Lung (tissue), 16 donors: Measurements from ENCODE around the gene CXCL17. TPM values are rescaled to one million over a fixed set of nuclear protein-coding genes. Genes with fewer than 3 reads are reported as not detected.

ENCODE experiments used
- ATAC-seq: fragments of 200-7000 bp; cut with Tn5 transposase; one replicate; pipeline ENCODE4 v1.9.1; 2020; ENCODE audit warnings: moderate number of reproducible peaks; ENCODE audit not compliant: insufficient read depth, low FRiP score
- DNase-seq, 3 donors: peaks; one replicate each; pipeline ENCODE4 v3.0.0-alpha.2; 2013 to 2017
- H3K27ac ChIP-seq, 2 donors: one replicate each; pipeline ENCODE4 v1.5.1; 2013; ENCODE audit warnings: mild to moderate bottlenecking in 2 of 2, moderate library complexity in 2 of 2, control low read depth in 1 of 2, inconsistent platforms in 1 of 2, low read depth in 1 of 2, low read length in 1 of 2
- H3K27me3 ChIP-seq, 3 donors: one replicate each; pipeline ENCODE4 v1.5.1; 2013; ENCODE audit warnings: low read length in 2 of 3; ENCODE audit not compliant: control insufficient read depth in 3 of 3, insufficient read depth in 3 of 3
- H3K36me3 ChIP-seq, 4 donors: one replicate each; pipeline ENCODE4 v1.5.1; 2013; ENCODE audit warnings: low read length in 4 of 4, mild to moderate bottlenecking in 1 of 4, moderate library complexity in 1 of 4; ENCODE audit not compliant: control insufficient read depth in 4 of 4, insufficient read depth in 4 of 4
- H3K4me1 ChIP-seq, 5 donors: one replicate each; pipeline ENCODE4 v1.5.1; 2013; ENCODE audit warnings: low read length in 5 of 5, mild to moderate bottlenecking in 2 of 5, moderate library complexity in 1 of 5; ENCODE audit not compliant: control insufficient read depth in 5 of 5, insufficient read depth in 5 of 5
- H3K4me3 ChIP-seq: one replicate; pipeline ENCODE4 v1.5.1; 2013; ENCODE audit warnings: mild to moderate bottlenecking, control low read depth, moderate library complexity
- H3K9ac ChIP-seq, 2 donors: one replicate each; pipeline ENCODE4 v1.5.1; 2013; ENCODE audit warnings: low read length in 2 of 2, control low read depth in 1 of 2; ENCODE audit not compliant: insufficient read depth in 1 of 2
- H3K9me3 ChIP-seq, 4 donors: one replicate each; pipeline ENCODE4 v1.5.1; 2013; ENCODE audit warnings: low read length in 3 of 4, mild to moderate bottlenecking in 1 of 4, moderate library complexity in 1 of 4; ENCODE audit not compliant: control insufficient read depth in 4 of 4, insufficient read depth in 3 of 4
- WGBS, 2 donors: extraction: QIAGEN DNeasy Blood & Tissue Kit; methylation state at CpG; one replicate each; pipeline ENCODE4 v1.1.7; 2013; 5-methylcytosine and 5-hydroxymethylcytosine counted together
- long read RNA-seq, 5 donors: transcript quantifications; one replicate each; lab custom pipeline, GENCODE V29; 2026
- polyA plus RNA-seq, 2 donors: library from polyadenylated mRNA; stranded (reverse); fragments of 200-250 nt; gene quantifications; one replicate each; pipeline ENCODE4 v1.2.1, GENCODE V29; 2013
- total RNA-seq, 2 donors: library from RNA; depleted of rRNA in 1 of 2; stranded (reverse); fragments of >200 nt in 1 of 2; gene quantifications; one replicate each; pipeline ENCODE4 v1.2.1, GENCODE V29; 2014 to 2021
- TF ChIP-seq, protein P1 (sequence below): IDR thresholded peaks from 2 replicates; pipeline ENCODE4 v1.5.1; 2012; ENCODE audit warnings: mild to moderate bottlenecking; ENCODE audit errors: control extremely low read depth, extremely low read depth
- donor health status: control.
- donor health status: control.
- donor health status: Bipolar disorder and iron deficiency.
- donor health status: healthy.
- donor health status: DM: yes; HTN: yes; CAD: no.

CXCL17 gene
- total RNA-seq (100 to 1,000 TPM in 1 of 2 donors, 10 to 100 TPM in 1; 98.9 to 154 TPM), polyA plus RNA-seq (100 to 1,000 TPM; 289 to 688 TPM)
- long read RNA-seq, donor 1, transcript CXCL17-202 (4 exons, 1,172 nt): major isoform, 18 of 18 reads
- long read RNA-seq, donor 1, partial matches to known transcripts: 0 of 18 reads
- long read RNA-seq, donor 1, other reads (novel, unspliced or antisense): 0 of 18 reads
- long read RNA-seq, donor 2, transcript CXCL17-202 (4 exons, 1,172 nt): major isoform, 14 of 14 reads
- long read RNA-seq, donor 2, partial matches to known transcripts: 0 of 14 reads
- long read RNA-seq, donor 2, other reads (novel, unspliced or antisense): 0 of 14 reads
- long read RNA-seq, donor 3, transcript CXCL17-202 (4 exons, 1,172 nt): major isoform, 17 of 17 reads
- long read RNA-seq, donor 3, partial matches to known transcripts: 0 of 17 reads
- long read RNA-seq, donor 3, other reads (novel, unspliced or antisense): 0 of 17 reads
- long read RNA-seq, donor 4, transcript CXCL17-202 (4 exons, 1,172 nt): major isoform, 6 of 6 reads
- long read RNA-seq, donor 4, partial matches to known transcripts: 0 of 6 reads
- long read RNA-seq, donor 4, other reads (novel, unspliced or antisense): 0 of 6 reads
- long read RNA-seq, donor 5, transcript CXCL17-202 (4 exons, 1,172 nt): major isoform, 14 of 14 reads
- long read RNA-seq, donor 5, partial matches to known transcripts: 0 of 14 reads
- long read RNA-seq, donor 5, other reads (novel, unspliced or antisense): 0 of 14 reads

- Histone ChIP-seq H3K9me3 (no peaks in the 10 kb centered on the region), H3K27ac (peak within 1 kb of the TSS in 1 of 2 donors; percentile 82), H3K9ac (peak within 1 kb of the TSS in 1 of 2 donors; percentile 16), H3K4me3 (peak within 1 kb of the TSS; percentile 5), H3K27me3 (no peaks in the 10 kb centered on the region), H3K36me3 (no peaks in the 10 kb centered on the region), H3K4me1 (peaks cover 0 to 30% (median 0%) of the 10 kb centered on the region in 5 donors)
- TF ChIP-seq, protein P1, sequence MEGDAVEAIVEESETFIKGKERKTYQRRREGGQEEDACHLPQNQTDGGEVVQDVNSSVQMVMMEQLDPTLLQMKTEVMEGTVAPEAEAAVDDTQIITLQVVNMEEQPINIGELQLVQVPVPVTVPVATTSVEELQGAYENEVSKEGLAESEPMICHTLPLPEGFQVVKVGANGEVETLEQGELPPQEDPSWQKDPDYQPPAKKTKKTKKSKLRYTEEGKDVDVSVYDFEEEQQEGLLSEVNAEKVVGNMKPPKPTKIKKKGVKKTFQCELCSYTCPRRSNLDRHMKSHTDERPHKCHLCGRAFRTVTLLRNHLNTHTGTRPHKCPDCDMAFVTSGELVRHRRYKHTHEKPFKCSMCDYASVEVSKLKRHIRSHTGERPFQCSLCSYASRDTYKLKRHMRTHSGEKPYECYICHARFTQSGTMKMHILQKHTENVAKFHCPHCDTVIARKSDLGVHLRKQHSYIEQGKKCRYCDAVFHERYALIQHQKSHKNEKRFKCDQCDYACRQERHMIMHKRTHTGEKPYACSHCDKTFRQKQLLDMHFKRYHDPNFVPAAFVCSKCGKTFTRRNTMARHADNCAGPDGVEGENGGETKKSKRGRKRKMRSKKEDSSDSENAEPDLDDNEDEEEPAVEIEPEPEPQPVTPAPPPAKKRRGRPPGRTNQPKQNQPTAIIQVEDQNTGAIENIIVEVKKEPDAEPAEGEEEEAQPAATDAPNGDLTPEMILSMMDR: no peak
- DNase-seq (peak in 2 of 3 donors; percentile 56 to 78), ATAC-seq (peak; percentile 45)
- WGBS, 2 donors: 68 to 69% methylated on average over 7 of the region's 7 CpGs
Observed at GRCh38 chr19:42442833-42443232, at the start of gene CXCL17. Gene CXCL17 (minus strand): TSS chr19:42442946. CDS start chr19:42442832, 114 bp downstream.

DNA sequence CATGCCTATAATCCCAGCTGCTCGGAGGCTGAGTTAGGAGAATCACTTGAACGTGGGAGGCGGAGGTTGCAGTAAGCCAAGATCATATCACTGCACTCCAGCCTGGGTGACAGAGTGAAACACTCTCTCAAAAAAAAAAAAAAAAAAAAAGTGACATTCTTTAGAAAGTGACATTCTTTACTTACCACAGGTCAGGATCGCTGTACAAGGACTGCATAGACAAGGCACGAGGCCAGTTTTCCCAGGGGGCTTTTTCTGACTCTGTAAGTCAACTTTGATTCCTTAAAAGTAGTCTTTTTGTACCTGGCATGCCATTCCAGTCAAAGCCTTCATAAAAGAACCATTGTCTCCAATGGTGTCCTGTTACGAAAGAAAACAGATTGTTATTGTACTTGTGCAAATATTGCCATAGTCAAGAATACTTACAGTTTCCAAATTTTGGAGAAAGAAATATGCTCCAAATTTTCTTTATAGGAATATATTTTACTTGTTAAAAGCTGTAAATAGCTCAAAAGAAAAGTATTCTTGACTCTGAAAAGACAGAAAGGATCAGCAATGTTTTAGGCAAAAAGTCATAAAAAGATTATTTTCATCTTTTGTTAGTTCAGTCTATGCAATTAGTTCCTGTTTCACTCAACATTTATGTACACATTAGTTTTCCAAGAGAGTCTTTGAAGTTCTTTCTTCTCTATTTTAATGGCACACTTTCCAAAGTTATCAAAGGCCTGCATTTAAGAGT is 46.2 kb upstream of the CXCL17 start:
- no peak overlapping the region for H3K9ac ChIP-seq
- no peak overlapping the region for H3K27ac ChIP-seq
- TF ChIP-seq, protein P1: no peak
- H3K4me1 ChIP-seq: peaks cover 0 to 9% (median 0%) of the 10 kb centered on the region in 5 donors
- DNase-seq (peak; percentile 46 to 69 (median 51)), ATAC-seq (no peak)
- H3K36me3 ChIP-seq: no peaks in the 10 kb centered on the region
- WGBS, 2 donors: 70 to 84% methylated on average over 6 of the region's 6 CpGs
- H3K4me3 ChIP-seq: no peak overlapping the region
- H3K27me3 ChIP-seq: no peaks in the 10 kb centered on the region
- no peaks in the 10 kb centered on the region for H3K9me3 ChIP-seq

DNA sequence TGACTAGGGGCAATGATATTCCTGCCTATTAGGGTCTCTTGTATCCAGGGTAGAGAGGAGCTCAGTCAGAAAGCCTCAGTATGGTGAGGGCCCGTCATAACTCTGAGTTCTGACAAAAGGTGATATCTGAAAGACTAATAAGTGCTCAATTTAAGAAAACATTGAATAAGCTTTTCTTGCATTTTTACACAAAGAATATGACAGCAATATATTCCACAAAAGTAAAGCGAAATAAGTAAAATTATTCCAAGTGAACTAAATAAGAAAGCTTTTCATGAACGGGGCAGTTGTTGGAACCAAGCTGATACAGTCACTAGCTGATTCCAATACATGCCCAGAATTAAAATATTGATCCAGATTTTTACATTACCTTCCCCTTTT is 45.0 kb upstream of the CXCL17 start:
- no peak overlapping the region for H3K9ac ChIP-seq
- H3K27me3 ChIP-seq: no peaks in the 10 kb centered on the region
- H3K36me3 ChIP-seq: no peaks in the 10 kb centered on the region
- H3K27ac ChIP-seq: no peak overlapping the region
- H3K9me3 ChIP-seq: no peaks in the 10 kb centered on the region
- no peak overlapping the region for H3K4me3 ChIP-seq
- no peak for DNase-seq
- WGBS, 2 donors: 92 to 93% methylated on average over 3 of the region's 3 CpGs
- TF ChIP-seq, protein P1: no peak
- no peak for ATAC-seq
- H3K4me1 ChIP-seq: peaks cover 0 to 9% (median 0%) of the 10 kb centered on the region in 5 donors
